Stimulated activated naive B cell treated with anti-CD40 and anti-IgM and Interleukin-4, amounts not matched to agents 10 μg/mL and 1 μg/mL and 100 μg/mL, for 72 hours (primary cell): ENCODE measurements around the gene PHF19.
A peak's percentile ranks its signal among the peaks of the same experiment; 100 is the strongest.

Source experiments
- ATAC-seq, 2 donors: fragments of 150-1000 bp; cut with Tn5 transposase; replicated peaks; 2 replicates each; pipeline ENCODE4 v1.10.0; 2021; ENCODE audit warnings: moderate library complexity in 1 of 2
- DNase-seq: peaks from one replicate; pipeline ENCODE4 v3.0.0; 2021
- H3K27ac Mint-ChIP-seq: one replicate; pipeline ENCODE4 v1.8.0; 2022; ENCODE audit warnings: mild to moderate bottlenecking, mixed read lengths
- H3K27me3 Mint-ChIP-seq, 2 donors: one replicate each; pipeline ENCODE4 v1.8.0; 2022; ENCODE audit warnings: mixed read lengths in 2 of 2
- H3K36me3 Mint-ChIP-seq, 2 donors: one replicate each; pipeline ENCODE4 v1.8.0; 2022; ENCODE audit warnings: mixed read lengths in 2 of 2, mild to moderate bottlenecking in 1 of 2
- H3K4me1 Mint-ChIP-seq, 2 donors: one replicate each; pipeline ENCODE4 v1.8.0; 2022; ENCODE audit warnings: mixed read lengths in 2 of 2, mild to moderate bottlenecking in 1 of 2
- H3K4me3 Mint-ChIP-seq, 2 donors: one replicate each; pipeline ENCODE4 v1.8.0; 2022; ENCODE audit warnings: mild to moderate bottlenecking in 2 of 2, mixed read lengths in 2 of 2, moderate library complexity in 1 of 2
- H3K9me3 Mint-ChIP-seq, 2 donors: one replicate each; pipeline ENCODE4 v1.8.0; 2022; ENCODE audit warnings: mixed read lengths in 2 of 2, mild to moderate bottlenecking in 1 of 2

PHF19 gene

GRCh38 chr9:120876842-120877240, at the start of gene PHF19:
Gene PHF19 (minus strand): TSS chr9:120877188. CDS start chr9:120874741, 2,447 bp downstream.
- H3K9me3 Mint-ChIP-seq = no peaks in the 10 kb centered on the region
- H3K4me1 Mint-ChIP-seq = peaks cover 43 to 55% of the 10 kb centered on the region in 2 donors
- peak; percentile 26 to 34 for ATAC-seq
- DNase-seq = no peak
- H3K27ac Mint-ChIP-seq = peak within 1 kb of the TSS; percentile 96
- H3K27me3 Mint-ChIP-seq = peaks cover 0 to 11% of the 10 kb centered on the region in 2 donors
- peak within 1 kb of the TSS; percentile 90 to 92 for H3K4me3 Mint-ChIP-seq
- H3K36me3 Mint-ChIP-seq = peaks cover 32 to 40% of the 10 kb centered on the region in 2 donors

GRCh38 chr9:120926397-120926928, 49.5 kb upstream of the PHF19 start, which contains the start of gene TRAF1:
Gene TRAF1 (minus strand): TSS chr9:120926796. CDS start chr9:120926075, 721 bp downstream.
- H3K9me3 Mint-ChIP-seq = no peaks in the 10 kb centered on the region
- H3K4me3 Mint-ChIP-seq = peak within 1 kb of the TSS; percentile 89 to 96
- ATAC-seq (peak; percentile 54 to 57), DNase-seq (peak; percentile 61)
- H3K27me3 Mint-ChIP-seq = no peaks in the 10 kb centered on the region
- peaks cover 37 to 48% of the 10 kb centered on the region in 2 donors for H3K36me3 Mint-ChIP-seq
- H3K4me1 Mint-ChIP-seq = peaks cover 51 to 90% of the 10 kb centered on the region in 2 donors
- peak within 1 kb of the TSS; percentile 96 for H3K27ac Mint-ChIP-seq

GRCh38 chr9:120925535-120926396, 48.8 kb upstream of the PHF19 start:
- ATAC-seq = peak; percentile 71 to 73
- Mint-ChIP-seq H3K4me3 (peak overlapping the region; percentile 89 to 96), H3K9me3 (no peaks in the 10 kb centered on the region), H3K4me1 (peaks cover 51 to 90% of the 10 kb centered on the region in 2 donors), H3K27me3 (no peaks in the 10 kb centered on the region), H3K27ac (peak overlapping the region; percentile 96), H3K36me3 (peaks cover 43 to 55% of the 10 kb centered on the region in 2 donors)
- DNase-seq = peak; percentile 89

DNA sequence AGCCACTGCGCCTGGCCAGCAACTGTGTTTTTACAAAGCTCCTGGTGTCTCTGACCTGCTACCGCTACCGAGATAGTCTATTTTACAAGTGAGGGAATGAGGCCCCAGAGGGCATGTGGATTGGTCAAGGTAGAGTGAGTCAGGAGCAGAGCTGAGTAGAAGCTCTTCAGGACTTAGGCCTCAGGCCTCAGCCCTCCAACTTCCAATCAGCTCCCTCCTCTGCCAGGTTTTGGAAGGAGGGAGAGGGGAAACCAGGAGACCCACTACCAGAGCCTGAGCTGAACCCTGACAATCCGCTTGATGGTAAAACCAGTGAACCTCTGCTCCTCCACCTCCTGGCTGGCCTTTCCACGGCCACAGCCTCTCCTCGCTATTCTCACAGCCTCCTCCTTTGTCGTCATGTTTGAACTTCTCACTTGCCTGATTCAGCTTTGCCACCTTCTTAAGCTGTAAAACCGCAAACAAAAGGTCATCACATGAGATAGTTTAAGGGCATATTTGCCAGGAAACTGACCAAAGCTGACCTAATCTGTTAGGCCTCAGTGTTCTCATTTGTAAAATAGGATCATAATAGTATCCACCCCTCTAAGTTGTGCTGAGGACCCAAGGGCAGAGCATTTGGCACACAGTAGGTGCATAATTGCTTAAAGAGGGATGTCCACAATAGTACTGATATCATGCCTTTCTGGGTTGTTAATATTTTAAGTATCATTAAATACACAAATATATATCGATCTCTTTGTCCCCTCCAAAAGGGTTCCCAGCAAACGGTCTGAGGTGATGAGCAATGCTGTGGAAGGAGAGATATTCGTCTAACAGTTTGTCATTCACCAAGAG, 47.9 kb upstream of the PHF19 start:
- H3K9me3 Mint-ChIP-seq = no peaks in the 10 kb centered on the region
- peaks cover 48 to 63% of the 10 kb centered on the region in 2 donors for H3K36me3 Mint-ChIP-seq
- H3K4me1 Mint-ChIP-seq = peaks cover 54 to 91% of the 10 kb centered on the region in 2 donors
- H3K27me3 Mint-ChIP-seq = no peaks in the 10 kb centered on the region
- ATAC-seq (peak in 1 of 2 donors; percentile 28), DNase-seq (no peak)
- H3K27ac Mint-ChIP-seq = peak overlapping the region; percentile 96
- peak overlapping the region; percentile 89 to 96 for H3K4me3 Mint-ChIP-seq

GRCh38 chr9:120923620-120924328, 46.8 kb upstream of the PHF19 start:
- Mint-ChIP-seq H3K27me3 (no peaks in the 10 kb centered on the region), H3K27ac (peak overlapping the region; percentile 96), H3K36me3 (peaks cover 60 to 75% of the 10 kb centered on the region in 2 donors), H3K4me3 (peak overlapping the region; percentile 89 to 96), H3K4me1 (peaks cover 57 to 94% of the 10 kb centered on the region in 2 donors), H3K9me3 (no peaks in the 10 kb centered on the region)
- no peak for ATAC-seq
- DNase-seq = no peak

- Mint-ChIP-seq H3K27ac (peak overlapping the region; percentile 94), H3K27me3 (no peaks in the 10 kb centered on the region), H3K9me3 (no peaks in the 10 kb centered on the region), H3K4me1 (peaks cover 56 to 92% of the 10 kb centered on the region in 2 donors), H3K36me3 (peaks cover 68 to 81% of the 10 kb centered on the region in 2 donors), H3K4me3 (peak overlapping the region; percentile 89 to 96)
- ATAC-seq (no peak), DNase-seq (no peak)
Measured at GRCh38 chr9:120922404-120923195, 45.6 kb upstream of the PHF19 start.

- Mint-ChIP-seq H3K9me3 (peaks cover 0 to 2% of the 10 kb centered on the region in 2 donors), H3K27me3 (no peaks in the 10 kb centered on the region), H3K4me3 (peak overlapping the region; percentile 89 to 96), H3K4me1 (peaks cover 55 to 92% of the 10 kb centered on the region in 2 donors), H3K36me3 (peaks cover 77 to 89% of the 10 kb centered on the region in 2 donors), H3K27ac (peak overlapping the region; percentile 94)
- ATAC-seq = peak; percentile 6 to 16
- DNase-seq = no peak
Measured at GRCh38 chr9:120921661-120922181, 44.7 kb upstream of the PHF19 start.

DNA sequence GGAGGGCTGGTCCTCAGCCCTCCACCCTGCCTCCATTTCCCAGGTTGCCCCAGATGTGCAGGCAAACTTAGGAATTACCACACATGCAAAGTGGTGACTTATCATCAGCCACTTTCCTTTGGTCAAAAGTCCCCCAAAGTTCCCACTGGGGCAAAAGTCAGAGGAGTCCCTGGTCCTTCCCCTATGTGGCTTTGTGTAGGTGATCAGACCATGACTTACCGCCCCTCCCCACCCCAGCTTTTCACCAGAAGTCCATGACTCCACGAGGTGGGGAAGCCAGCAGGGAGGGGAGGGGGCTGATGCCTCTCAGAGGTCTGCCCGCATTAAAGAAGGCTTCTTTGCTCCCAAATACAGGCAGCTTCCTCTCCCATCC, 43.8 kb upstream of the PHF19 start:
- peaks cover 75 to 93% of the 10 kb centered on the region in 2 donors for H3K36me3 Mint-ChIP-seq
- peaks cover 58 to 91% of the 10 kb centered on the region in 2 donors for H3K4me1 Mint-ChIP-seq
- H3K27me3 Mint-ChIP-seq = no peaks in the 10 kb centered on the region
- DNase-seq = no peak
- H3K4me3 Mint-ChIP-seq = peak overlapping the region; percentile 89 to 96
- peaks cover 0 to 2% of the 10 kb centered on the region in 2 donors for H3K9me3 Mint-ChIP-seq
- H3K27ac Mint-ChIP-seq = peak overlapping the region; percentile 94
- ATAC-seq = peak; percentile 57 to 59

GRCh38 chr9:120919843-120920805, 43.1 kb upstream of the PHF19 start:
- peaks cover 58 to 90% of the 10 kb centered on the region in 2 donors for H3K4me1 Mint-ChIP-seq
- H3K27ac Mint-ChIP-seq = peak overlapping the region; percentile 94
- H3K36me3 Mint-ChIP-seq = peaks cover 71 to 88% of the 10 kb centered on the region in 2 donors
- H3K9me3 Mint-ChIP-seq = peaks cover 0 to 2% of the 10 kb centered on the region in 2 donors
- H3K27me3 Mint-ChIP-seq = no peaks in the 10 kb centered on the region
- no peak for ATAC-seq
- DNase-seq = no peak
- peak overlapping the region; percentile 89 to 96 for H3K4me3 Mint-ChIP-seq

DNA sequence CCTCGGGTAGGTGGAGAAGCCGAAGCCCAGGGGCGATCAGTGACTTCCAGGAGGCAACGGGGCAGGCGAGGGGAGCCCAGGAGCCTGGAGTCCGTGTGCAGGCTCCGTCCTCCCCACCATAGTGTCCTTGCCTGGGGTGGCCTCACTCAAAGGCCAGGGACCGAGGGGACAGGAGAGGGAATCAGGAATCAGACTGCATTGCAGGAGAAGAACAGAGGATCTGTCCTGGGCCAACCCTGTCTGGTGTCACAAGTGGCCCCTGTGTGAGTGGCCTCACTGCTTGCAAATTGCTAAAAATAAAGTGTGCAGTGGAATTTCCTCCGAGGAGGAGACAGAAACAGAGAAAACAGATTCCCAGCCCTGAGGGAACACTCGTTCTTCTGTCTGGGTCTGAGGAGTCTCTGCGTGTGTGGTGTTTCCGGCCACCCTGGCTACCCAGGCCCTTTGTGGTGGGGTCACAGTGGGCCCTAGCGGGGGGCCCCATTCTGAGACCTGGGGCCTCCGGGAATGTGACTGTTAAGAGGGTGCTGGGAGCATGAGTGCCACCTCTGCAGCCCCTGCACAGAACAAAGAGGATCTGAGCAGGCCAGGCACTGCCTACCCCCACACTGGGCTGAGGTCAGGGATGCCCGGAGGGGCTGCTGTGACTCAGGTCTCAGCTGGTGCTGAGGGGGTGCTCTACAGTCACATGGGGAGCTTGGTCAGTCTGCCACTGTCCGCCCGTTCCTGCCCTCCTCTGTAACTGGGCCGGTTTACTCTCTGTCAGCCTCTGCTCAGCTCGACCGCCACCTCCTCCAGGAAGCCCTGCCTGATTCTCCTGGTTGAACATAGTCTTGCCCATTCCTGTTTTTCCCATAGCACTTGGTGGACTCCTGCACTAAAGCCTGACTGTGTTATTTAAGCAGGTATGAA, 42.2 kb upstream of the PHF19 start:
- peak overlapping the region; percentile 89 to 96 for H3K4me3 Mint-ChIP-seq
- no peak for DNase-seq
- peaks cover 64 to 90% of the 10 kb centered on the region in 2 donors for H3K4me1 Mint-ChIP-seq
- no peaks in the 10 kb centered on the region for H3K27me3 Mint-ChIP-seq
- peaks cover 0 to 2% of the 10 kb centered on the region in 2 donors for H3K9me3 Mint-ChIP-seq
- peaks cover 70 to 88% of the 10 kb centered on the region in 2 donors for H3K36me3 Mint-ChIP-seq
- no peak for ATAC-seq
- peak overlapping the region; percentile 94 for H3K27ac Mint-ChIP-seq
